ENCODE measurements around the gene ENO2.

- TF ChIP-seq CTCF (conservative IDR thresholded peaks at IDR 0.05; ENCODE audit: low read depth in 2 of 2) (no peak), POLR2AphosphoS5 (IDR thresholded peaks at IDR 0.05; ENCODE audit: low read depth) (no peak), EZH2phosphoT487 (IDR thresholded peaks at IDR 0.05; ENCODE audit: unreplicated experiment) (no peak), EZH2 (IDR thresholded peaks at IDR 0.05; ENCODE audit: low read depth, unreplicated experiment) (no peak), REST (IDR thresholded peaks at IDR 0.05; ENCODE audit: unreplicated experiment) (no peak), CREB1 (CRISPR knock-in tag; IDR thresholded peaks at IDR 0.05; ENCODE audit: low read depth) (no peak), STAT1 (IDR thresholded peaks at IDR 0.05; ENCODE audit: unreplicated experiment) (no peak), JUNB (IDR thresholded peaks at IDR 0.05; ENCODE audit: unreplicated experiment) (no peak), ETS1 (IDR thresholded peaks at IDR 0.05) (no peak), ZNF331 (CRISPR knock-in tag; IDR thresholded peaks at IDR 0.05; ENCODE audit: low read depth) (no peak)
Observed at GRCh38 chr12:6959058-6959804, 44.9 kb downstream of the ENO2 start.

Measured in GM23338 (cell line).